ENCODE measurements around the gene ITIH1.

The ITIH1 gene

GRCh38 chr3:52816199-52816598, 38.8 kb downstream of the ITIH1 start:
- no peak for DNase-seq (ENCODE audit: low spot score)
- Histone ChIP-seq H3K4me3 (no peak overlapping the region), H3K27ac (no peak overlapping the region)
- TF ChIP-seq, protein P1, sequence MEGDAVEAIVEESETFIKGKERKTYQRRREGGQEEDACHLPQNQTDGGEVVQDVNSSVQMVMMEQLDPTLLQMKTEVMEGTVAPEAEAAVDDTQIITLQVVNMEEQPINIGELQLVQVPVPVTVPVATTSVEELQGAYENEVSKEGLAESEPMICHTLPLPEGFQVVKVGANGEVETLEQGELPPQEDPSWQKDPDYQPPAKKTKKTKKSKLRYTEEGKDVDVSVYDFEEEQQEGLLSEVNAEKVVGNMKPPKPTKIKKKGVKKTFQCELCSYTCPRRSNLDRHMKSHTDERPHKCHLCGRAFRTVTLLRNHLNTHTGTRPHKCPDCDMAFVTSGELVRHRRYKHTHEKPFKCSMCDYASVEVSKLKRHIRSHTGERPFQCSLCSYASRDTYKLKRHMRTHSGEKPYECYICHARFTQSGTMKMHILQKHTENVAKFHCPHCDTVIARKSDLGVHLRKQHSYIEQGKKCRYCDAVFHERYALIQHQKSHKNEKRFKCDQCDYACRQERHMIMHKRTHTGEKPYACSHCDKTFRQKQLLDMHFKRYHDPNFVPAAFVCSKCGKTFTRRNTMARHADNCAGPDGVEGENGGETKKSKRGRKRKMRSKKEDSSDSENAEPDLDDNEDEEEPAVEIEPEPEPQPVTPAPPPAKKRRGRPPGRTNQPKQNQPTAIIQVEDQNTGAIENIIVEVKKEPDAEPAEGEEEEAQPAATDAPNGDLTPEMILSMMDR (IDR thresholded peaks at IDR 0.05): no peak

- DNase-seq (ENCODE audit: low spot score): no peak
- Histone ChIP-seq H3K4me3 (no peak overlapping the region), H3K27ac (no peak overlapping the region)
- TF ChIP-seq, protein P1 (IDR thresholded peaks at IDR 0.05): no peak
These were observed 39.3 kb downstream of the ITIH1 start for GRCh38 chr3:52816654-52817053.

DNA sequence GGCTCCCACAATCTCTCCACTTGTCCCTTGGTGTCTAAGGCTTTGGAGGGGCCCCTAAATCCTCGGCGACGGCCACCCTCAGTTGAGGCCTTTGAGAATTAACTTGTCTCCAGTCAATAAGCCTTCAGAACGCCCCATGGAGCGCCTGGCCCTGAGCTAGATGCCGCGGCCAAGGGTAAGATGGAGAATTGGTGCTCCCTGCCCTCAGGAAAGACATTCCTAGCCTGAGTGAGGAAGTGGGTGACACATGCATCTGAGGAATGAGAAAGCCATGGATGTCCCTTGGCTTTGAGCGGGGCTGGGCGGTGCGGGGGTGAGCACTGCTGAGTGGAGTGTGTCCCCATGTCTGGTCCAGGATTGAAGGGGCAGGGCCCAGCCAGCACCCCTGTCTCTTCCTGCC, 39.8 kb downstream of the ITIH1 start:
- TF ChIP-seq, protein P1 (IDR thresholded peaks at IDR 0.05): no peak
- DNase-seq (ENCODE audit: low spot score): no peak

GRCh38 chr3:52817860-52818259, 40.5 kb downstream of the ITIH1 start:
- no peak for DNase-seq (ENCODE audit: low spot score)
- Histone ChIP-seq H3K27ac (no peak overlapping the region), H3K4me3 (no peak overlapping the region)
- TF ChIP-seq, protein P1 (IDR thresholded peaks at IDR 0.05): no peak

More for the DNA sequence above, 39.8 kb downstream of the ITIH1 start:
- no peak overlapping the region for H3K27ac ChIP-seq
- no peak overlapping the region for H3K4me3 ChIP-seq

DNA sequence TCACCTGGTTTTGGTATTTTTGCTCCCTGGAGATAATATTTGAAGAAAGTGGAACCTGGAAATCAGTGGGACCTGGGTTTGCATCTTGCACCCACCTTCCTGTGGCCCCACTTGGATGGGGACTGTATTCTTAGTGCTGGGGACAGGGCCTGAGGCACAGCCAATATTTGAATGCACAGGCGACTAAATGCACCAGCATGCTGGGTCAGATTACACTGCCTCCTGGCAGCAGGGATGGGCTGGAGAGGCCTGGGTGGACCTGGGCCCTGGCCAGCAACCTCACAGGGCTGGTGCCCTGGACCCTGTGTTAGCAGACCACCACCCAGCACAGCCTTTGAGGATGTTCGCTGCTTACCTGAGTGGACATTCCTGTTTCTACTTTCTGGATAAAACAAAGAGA, 42.5 kb downstream of the ITIH1 start:
- TF ChIP-seq, protein P1 (IDR thresholded peaks at IDR 0.05): no peak
- Histone ChIP-seq H3K4me3 (no peak overlapping the region), H3K27ac (no peak overlapping the region)
- DNase-seq (ENCODE audit: low spot score): no peak

DNA sequence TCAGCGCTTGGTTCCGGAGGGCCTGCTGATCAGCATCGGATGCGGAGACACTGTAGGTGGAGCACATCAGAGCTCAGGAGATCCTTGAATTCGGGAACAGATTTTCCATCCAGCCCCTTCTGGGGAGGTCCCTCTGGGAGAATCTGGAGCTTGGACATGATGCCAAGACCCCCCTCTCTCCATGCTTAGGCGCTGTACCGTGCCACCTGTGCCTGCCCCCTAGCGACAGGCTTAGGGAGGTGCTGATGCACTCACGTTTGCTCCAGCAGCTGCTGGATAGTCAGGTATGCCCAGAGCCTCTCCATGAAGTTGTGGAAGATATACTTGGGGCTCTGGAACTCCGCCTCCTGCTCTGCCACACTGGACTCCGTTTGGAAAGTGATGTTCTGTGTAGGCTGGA, 43.3 kb downstream of the ITIH1 start:
- DNase-seq (ENCODE audit: low spot score): no peak
- TF ChIP-seq, protein P1 (IDR thresholded peaks at IDR 0.05): no peak
- Histone ChIP-seq H3K4me3 (no peak overlapping the region), H3K27ac (no peak overlapping the region)

DNA sequence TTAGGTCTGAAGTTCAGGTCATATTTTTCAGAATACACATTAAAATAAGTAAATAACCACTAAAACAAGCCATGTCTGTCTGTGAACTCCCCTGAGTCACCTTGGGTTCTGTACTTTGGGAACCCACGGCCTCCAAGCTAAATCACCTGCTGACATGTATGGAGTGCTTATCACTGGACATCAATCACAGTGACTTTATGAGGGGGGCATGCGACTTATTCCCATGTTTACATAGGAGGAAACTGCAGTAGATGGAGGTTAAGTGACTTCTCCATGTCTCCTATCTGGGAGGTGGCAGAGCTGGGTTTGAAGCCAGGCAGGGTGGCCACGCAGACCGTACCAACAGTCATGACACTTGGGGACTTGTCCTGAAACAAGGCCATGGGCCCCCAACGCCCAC, 45.0 kb downstream of the ITIH1 start:
- TF ChIP-seq, protein P1 (IDR thresholded peaks at IDR 0.05): no peak
- H3K4me3 ChIP-seq: no peak overlapping the region
- DNase-seq (ENCODE audit: low spot score): no peak
- no peak overlapping the region for H3K27ac ChIP-seq
